Measurements from ENCODE around the gene WDR20. TPM values are rescaled to one million over a fixed set of nuclear protein-coding genes. Genes with fewer than 3 reads are reported as not detected.

WDR20 gene
- total RNA-seq, 1 experiment from 2014 or later = 11.2 TPM

DNA sequence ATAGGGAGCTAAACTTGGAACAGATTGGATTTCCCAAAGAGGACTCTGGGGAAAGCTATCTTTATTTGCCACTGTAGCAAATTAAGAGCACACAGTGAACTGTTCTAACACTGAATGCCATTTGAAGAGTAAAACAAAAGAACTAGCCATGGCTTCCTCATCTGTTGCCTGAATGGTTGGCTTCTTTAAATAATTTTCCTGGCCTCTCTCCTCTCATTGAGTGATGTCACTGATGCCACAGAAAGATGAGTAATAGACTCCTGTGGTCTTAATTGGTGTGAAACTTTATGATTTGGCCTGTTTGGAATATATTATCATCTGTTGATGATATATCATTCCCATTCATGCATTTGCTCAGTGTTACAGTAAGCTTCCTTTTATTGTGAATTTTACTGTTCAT lies 42.5 kb downstream of the WDR20 start:
- H3K4me3 ChIP-seq = no peak overlapping the region
- no peaks in the 10 kb centered on the region for H3K27me3 ChIP-seq
- DNase-seq = no peak
- H3K9me3 ChIP-seq = no peaks in the 10 kb centered on the region
- H3K36me3 ChIP-seq = no peaks in the 10 kb centered on the region

DNA sequence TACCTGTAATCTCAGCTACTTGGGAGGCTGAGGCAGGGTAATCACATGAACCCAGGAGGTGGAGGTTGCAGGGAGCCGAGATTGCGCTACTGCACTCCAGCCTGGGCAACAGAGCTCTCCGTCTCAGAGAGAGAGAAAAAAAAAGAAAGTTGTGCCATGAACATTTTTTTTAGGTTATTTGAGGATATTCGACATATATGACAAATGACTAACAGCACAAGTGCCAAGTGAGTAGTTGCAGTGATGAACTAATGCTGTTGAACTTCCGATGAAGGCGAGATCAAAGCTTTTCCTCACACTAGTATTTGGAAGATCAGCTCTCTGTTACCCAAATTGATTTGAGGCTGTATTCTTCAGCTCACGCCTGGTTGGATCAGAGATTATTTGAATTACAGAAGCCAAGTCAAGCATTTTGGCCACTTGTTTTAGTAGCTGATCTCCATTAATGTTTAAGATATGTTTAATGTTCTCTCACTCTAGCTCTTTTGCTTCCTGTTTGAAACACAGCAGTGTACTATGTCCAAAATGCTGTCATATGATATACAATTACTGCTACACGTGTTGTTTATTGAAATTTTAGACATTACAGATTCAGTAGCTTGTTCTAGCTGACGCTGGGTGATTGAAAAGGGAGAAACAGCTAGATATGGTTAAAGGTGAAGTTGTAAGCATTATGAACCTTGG lies 43.4 kb downstream of the WDR20 start:
- Histone ChIP-seq H3K36me3 (no peaks in the 10 kb centered on the region), H3K27me3 (no peaks in the 10 kb centered on the region), H3K9me3 (no peaks in the 10 kb centered on the region), H3K4me3 (no peak overlapping the region)
- peak; percentile 23 for DNase-seq

DNA sequence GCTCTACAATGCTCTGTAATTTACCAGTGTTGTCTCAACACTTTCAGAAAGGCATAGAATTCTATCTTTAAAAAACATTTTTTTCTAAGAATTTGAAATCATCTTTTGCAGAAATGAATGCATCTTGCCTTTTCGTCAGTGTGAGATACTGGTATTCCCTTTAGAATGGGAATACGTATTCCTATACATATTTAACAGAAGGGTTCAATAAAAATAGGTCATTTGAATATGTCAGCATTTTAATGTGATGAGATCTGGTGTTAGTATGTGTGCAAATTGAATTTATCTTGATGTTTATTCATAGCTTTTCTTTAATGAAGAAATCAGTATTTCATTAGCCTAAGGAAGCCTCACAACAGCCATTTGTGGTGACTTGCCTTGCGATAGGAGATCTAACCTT lies 44.2 kb downstream of the WDR20 start:
- DNase-seq = no peak
- H3K9me3 ChIP-seq = no peaks in the 10 kb centered on the region
- H3K27me3 ChIP-seq = no peaks in the 10 kb centered on the region
- H3K4me3 ChIP-seq = no peak overlapping the region
- no peaks in the 10 kb centered on the region for H3K36me3 ChIP-seq

DNA sequence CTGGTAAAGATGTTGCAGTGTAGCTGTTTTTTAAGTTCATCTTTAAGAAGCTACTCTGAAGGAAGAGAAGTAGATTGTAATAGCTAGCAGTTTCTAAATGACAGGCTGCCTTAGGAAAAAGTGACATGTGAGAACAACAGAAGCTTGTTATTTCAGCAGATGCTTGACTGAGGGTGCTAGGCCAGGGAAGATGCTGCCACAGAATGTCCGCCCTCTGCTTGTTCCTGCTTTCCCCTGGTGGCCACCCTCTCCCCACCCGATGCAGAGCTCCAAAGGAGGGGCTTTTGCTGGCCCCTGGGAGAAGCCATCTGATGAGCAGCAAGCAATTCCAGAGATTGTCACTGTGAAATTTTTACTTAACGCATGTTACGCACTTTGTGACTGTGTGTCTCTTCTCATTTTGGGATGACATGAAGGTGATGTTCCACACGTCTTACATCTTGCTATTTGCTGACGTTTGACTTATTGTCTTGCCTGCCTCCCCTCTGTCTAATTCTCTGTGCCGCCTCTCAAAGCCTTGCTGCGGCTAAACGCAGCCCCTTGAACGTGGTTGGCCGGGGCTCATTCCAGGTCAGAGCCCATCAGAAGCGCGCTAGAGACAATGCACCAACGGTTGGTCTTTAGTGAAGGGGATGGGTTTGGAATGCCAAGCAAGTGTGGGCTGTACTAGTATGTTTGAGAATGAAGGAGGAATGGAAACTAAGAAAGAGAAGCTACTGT lies 44.8 kb downstream of the WDR20 start:
- Histone ChIP-seq H3K27me3 (no peaks in the 10 kb centered on the region), H3K4me3 (no peak overlapping the region), H3K9me3 (no peaks in the 10 kb centered on the region), H3K36me3 (no peaks in the 10 kb centered on the region)
- no peak for DNase-seq

DNA sequence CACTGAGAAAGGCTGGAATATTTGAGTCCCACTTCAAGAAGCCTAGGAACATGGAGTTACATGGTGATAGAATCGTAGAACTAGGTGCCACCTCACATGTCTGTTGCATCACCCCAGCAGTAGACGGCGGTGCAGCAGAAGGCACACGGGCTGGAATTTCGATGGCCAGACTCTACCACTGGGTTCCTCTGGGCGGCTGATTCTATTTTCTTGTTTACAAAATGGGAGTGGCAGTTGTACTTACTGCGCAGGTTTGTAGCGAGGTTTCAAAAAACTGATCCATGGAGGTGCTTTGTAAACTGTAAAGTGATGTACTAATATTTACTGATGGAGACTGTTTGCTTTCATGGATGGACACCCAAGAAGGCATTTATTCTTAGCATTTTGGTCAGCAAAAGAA lies 45.7 kb downstream of the WDR20 start:
- Histone ChIP-seq H3K9me3 (no peaks in the 10 kb centered on the region), H3K36me3 (no peaks in the 10 kb centered on the region), H3K4me3 (no peak overlapping the region), H3K27me3 (no peaks in the 10 kb centered on the region)
- DNase-seq = no peak

DNA sequence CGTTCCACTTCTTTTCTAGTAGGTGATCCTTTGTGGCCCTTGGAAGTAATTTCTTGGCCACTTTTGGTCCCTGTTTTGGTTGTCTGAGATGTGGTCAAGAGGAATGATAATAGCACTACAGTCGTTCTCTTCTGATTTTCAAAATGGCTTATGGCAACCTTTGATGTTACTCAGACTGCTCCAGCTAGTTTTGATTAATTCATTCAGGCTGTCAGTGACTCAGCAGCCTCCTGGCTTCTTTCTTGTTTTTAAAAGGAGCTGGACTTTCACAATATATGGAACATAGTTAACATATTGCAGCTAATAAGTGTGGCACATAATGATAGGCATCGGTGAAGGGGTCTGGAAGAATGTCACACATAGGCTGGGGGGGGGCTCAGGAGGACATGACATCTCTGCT lies 47.3 kb downstream of the WDR20 start:
- no peaks in the 10 kb centered on the region for H3K36me3 ChIP-seq
- H3K4me3 ChIP-seq = no peak overlapping the region
- peak; percentile 35 for DNase-seq
- no peaks in the 10 kb centered on the region for H3K9me3 ChIP-seq
- H3K27me3 ChIP-seq = no peaks in the 10 kb centered on the region

DNA sequence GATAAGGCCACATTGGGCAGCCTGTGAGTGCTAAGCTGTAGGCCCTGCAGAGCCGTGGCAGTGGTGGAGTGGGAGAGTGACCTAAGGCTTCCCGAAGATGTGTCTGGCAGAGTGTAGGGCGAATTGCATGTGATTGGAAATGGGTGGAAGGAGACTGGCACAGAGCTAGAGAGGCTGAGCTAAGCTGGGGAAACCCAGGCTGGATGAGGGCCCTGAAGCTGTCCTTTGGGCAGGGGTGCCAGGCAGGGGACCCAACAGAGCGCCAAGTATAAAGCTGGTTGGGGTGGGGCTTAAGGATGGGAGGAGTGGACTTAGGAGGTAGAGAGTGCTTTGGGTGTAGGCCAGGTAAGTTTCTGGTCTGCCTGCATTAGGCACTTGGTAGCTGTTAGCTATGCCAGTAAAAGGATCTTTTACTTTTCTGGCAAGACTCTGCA lies 47.9 kb downstream of the WDR20 start:
- H3K27me3 ChIP-seq = no peaks in the 10 kb centered on the region
- DNase-seq = peak; percentile 32
- H3K9me3 ChIP-seq = no peaks in the 10 kb centered on the region
- H3K4me3 ChIP-seq = no peak overlapping the region
- no peaks in the 10 kb centered on the region for H3K36me3 ChIP-seq

DNA sequence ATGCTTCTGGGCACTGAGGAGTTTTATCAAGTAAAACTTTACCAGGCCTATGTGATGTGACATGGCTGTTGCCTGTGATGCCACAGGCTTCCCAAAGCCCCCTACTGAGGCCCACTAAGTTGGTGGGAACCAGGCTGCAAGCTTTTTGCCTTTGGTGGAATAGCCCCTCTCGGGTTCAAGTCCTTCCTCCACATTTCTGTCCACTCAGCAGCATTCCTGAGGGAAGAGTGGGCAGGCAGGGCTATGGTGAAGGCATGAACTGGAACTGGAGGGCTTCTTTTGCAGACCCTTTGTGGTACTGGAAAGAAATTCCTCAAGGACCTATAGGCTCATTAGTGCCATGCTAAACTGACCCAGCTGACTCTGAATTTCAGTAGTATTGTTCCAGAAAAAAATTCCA lies 48.5 kb downstream of the WDR20 start:
- H3K9me3 ChIP-seq = no peaks in the 10 kb centered on the region
- no peak for DNase-seq

DNA sequence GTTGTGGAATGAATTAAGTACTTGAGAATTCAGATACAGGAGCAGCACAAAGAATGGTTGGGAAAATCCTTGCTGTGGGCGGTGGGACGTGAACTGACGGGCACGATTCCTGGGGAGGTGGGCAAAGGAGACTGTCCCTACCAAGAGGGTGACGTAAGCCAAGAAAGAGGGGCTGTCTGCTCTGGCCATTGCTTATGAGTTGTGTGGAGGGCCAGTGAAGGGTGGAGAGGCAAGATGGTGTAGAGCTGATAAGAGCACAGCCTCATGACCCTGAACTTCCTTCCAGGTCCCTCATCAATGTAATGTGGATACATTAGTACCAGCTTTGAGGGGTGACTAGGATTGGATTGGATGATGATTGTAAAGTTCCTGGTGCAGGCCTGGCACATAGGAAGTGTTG lies 50.2 kb downstream of the WDR20 start:
- Histone ChIP-seq H3K4me3 (no peak overlapping the region), H3K36me3 (no peaks in the 10 kb centered on the region), H3K9me3 (no peaks in the 10 kb centered on the region), H3K27me3 (no peaks in the 10 kb centered on the region)
- DNase-seq = no peak

More for the DNA sequence above, 48.5 kb downstream of the WDR20 start:
- H3K4me3 ChIP-seq = no peak overlapping the region
- no peaks in the 10 kb centered on the region for H3K36me3 ChIP-seq
- H3K27me3 ChIP-seq = no peaks in the 10 kb centered on the region

DNA sequence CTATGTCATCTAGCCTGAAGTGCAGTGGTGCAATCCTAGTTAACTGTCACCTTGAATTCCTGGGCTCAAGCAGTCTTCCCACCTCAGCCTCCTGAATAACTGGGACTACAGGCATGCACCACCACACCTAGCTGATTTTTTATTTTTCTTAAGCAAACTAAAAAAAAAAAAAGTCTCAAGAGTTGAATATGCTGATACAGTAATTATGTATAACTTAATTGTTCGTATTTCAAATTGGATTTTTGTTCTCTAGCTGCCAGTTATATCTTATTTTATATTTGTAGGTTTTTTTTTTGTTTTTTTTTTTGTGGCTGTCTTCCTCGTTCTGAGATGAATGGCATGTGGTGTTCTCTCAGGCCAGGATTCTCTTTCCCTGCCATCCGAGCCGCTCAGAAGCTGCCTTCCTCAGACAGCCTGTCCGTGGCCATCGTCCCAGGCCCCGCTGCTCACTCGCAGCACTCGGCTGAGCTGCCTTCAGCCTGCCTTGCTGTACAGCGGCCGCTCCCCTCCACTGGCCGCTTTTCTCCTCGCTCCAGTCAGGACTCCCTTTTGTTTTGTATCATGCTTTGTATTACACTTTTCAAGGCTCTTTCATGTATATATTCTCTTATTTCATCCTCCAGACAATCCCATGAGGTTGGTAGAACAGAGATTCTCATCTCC lies 53.3 kb downstream of the WDR20 start:
- Histone ChIP-seq H3K9me3 (no peaks in the 10 kb centered on the region), H3K36me3 (no peaks in the 10 kb centered on the region; the same call in none of the 2 replicates), H3K4me3 (no peak overlapping the region), H3K27me3 (no peaks in the 10 kb centered on the region)
- no peak for DNase-seq

DNA sequence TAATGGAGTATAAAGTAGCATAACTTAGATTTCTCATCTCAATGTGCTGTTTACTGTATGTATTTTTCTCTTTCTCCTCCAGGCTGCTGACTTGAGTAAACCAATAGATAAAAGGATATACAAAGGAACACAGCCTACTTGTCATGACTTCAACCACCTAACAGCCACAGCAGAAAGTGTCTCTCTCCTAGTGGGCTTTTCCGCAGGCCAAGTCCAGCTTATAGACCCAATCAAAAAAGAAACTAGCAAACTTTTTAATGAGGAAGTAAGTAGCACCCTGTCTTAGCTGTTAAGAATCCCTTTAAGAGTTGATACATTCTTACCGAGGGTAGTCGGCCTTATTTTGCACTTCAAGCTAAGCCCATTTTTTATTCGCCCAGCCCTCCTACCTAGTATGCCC lies 55.2 kb downstream of the WDR20 start:
- DNase-seq = no peak
- Histone ChIP-seq H3K9me3 (no peaks in the 10 kb centered on the region), H3K36me3 (no peaks in the 10 kb centered on the region; the same call in none of the 2 replicates), H3K4me3 (no peak overlapping the region), H3K27me3 (no peaks in the 10 kb centered on the region)

DNA sequence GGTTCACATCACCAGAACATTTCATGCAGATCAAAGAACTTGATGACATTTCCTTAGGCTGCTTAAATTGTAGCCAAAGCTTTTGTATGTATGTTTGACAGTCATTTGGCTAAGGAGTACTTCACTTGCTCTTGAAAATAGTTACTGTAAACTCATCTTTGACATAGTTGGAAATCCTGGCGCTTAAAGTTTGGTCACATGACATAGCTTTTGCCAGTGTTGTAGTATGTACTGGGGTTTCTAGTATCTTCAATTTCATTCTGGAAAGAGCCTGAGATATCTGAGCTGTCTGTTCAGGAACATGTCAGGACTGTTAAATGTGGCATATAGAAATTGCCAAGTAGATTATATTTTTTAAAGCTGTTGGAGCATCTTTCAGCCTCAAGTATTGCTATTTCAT lies 55.7 kb downstream of the WDR20 start:
- Histone ChIP-seq H3K36me3 (no peaks in the 10 kb centered on the region; the same call in none of the 2 replicates), H3K27me3 (no peaks in the 10 kb centered on the region), H3K4me3 (no peak overlapping the region), H3K9me3 (no peaks in the 10 kb centered on the region)
- DNase-seq = no peak

DNA sequence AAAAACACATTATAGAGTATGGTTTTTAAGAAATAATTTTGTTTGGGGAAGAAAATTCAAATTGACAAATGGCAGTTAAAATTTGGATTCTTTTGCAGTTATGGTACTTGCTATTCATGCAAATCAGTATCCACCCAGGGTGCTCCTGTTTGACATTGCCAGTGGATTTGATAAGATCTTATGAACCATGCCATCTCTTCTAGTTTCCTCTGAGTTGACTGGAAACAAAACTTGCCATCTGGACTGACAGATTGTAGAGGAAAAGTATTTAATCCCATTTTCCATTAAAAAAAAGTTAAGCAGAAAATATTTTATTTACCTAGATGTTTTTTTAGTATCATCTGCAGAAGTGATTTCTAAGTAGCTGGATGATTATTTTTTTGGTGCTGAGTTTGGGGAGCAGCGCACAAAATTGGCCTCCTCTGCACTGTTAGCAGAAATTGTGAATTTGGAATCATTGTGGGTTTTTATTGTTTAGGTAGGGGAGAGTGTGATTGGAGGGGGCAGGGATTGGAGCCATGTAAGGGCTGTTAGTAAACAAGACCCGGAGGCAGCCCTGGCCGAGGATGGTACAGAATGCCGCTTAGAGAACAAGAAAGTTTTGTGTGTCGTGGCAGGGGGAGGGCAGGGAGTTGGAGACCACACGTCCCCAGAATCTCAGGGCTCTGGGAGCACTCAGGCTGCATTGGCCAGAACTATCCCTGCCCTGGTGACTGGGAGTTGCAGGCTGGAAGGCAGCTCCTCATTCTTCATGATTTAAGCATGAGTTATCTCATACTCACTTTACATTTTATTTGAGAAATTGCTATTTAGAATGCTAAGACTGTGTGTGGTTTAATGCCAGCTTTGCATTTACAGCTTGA lies 56.6 kb downstream of the WDR20 start:
- DNase-seq = no peak

DNA sequence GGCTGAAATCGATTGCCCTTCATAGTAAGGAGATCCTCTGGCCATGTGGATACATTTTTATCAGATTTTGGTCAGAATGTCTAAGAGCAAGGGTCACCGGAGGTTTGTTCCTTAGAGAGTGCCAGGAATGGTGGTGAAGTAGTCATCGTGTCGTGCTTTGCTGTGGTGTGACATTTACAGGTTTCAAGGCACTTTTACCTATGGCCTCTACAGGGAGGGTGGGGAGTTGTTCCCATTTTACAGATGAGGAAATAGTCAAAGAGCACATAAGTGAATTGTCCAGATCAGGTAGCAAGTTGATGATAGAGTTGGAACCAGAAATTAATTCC lies 57.2 kb downstream of the WDR20 start:
- DNase-seq = no peak
- no peaks in the 10 kb centered on the region for H3K27me3 ChIP-seq
- H3K9me3 ChIP-seq = no peaks in the 10 kb centered on the region
- H3K4me3 ChIP-seq = no peak overlapping the region
- no peaks in the 10 kb centered on the region; the same call in none of the 2 replicates for H3K36me3 ChIP-seq

More for the DNA sequence above, 56.6 kb downstream of the WDR20 start:
- H3K4me3 ChIP-seq = no peak overlapping the region
- no peaks in the 10 kb centered on the region for H3K9me3 ChIP-seq
- no peaks in the 10 kb centered on the region; the same call in none of the 2 replicates for H3K36me3 ChIP-seq
- H3K27me3 ChIP-seq = no peaks in the 10 kb centered on the region

DNA sequence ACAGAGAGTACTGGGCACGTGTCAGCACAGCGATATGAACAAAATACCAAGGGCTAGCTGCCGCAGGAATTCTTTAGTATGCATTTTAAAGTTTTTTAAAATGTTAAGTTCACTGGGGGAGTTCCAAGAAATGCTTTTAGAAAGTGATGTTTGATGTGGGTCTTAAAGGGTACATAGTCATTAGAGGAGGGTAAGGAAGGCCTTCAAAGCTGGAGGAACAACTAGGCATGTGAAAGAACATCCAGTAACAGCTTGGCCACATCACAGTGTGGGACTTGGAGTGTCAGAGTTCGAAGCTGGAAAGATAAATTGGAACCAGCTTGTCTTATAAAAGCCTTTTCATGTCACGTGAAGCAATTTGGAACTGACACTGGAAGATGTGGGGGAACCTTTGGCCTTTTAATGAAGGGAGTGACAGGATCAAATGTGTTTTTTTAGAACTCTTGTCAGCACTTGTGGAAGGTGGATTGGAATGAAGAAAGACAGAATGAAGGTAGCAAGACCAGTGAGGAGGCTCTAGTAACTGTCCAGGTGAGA lies 57.7 kb downstream of the WDR20 start:
- H3K4me3 ChIP-seq = no peak overlapping the region
- no peaks in the 10 kb centered on the region; the same call in none of the 2 replicates for H3K36me3 ChIP-seq
- H3K9me3 ChIP-seq = no peaks in the 10 kb centered on the region
- H3K27me3 ChIP-seq = no peaks in the 10 kb centered on the region
- DNase-seq = no peak

DNA sequence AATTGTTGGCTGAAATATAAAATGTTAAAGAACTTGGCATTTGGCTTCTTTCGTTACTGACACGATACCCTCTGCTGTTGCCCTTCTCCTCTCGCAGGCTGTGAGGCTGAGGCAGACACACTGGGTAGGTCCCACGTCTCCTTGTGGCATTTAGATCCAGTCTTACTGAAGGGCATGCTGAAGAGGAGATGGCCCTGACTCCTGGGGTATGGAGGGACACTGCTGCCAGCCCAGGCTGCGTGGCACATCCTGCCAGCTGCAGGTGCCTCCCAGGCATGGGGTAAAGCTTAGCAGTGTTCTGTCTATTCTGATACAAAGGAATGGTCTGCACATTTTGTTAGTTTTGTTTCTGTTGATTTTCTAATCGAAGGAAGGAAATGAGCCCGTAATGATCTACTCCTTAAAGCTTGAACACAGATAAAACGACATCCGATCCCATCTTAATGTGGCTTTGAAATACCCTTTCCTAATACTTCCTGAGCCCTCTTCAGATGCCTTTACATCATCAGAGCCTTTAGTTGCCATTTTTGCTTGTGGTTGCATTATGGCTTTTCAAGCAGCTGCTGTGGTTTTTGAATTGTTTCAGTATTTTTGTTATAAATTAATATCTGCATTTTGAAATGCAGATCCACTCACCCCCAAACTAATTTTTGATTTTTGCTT lies 61.1 kb downstream of the WDR20 start:
- no peaks in the 10 kb centered on the region for H3K9me3 ChIP-seq
- no peaks in the 10 kb centered on the region; the same call in none of the 2 replicates for H3K36me3 ChIP-seq
- H3K27me3 ChIP-seq = no peaks in the 10 kb centered on the region
- H3K4me3 ChIP-seq = no peak overlapping the region
- no peak for DNase-seq

All from MG63 (cell line).